AG09319 (cell line): ENCODE results near the gene RARS1.

Source experiments
- DNase-seq: peaks from one replicate; pipeline ENCODE4 v3.0.0-alpha.2; 2010; ENCODE audit warnings: low read depth; ENCODE audit errors: extremely low read depth
- TF ChIP-seq, protein P1 (sequence below): IDR thresholded peaks from 2 replicates; pipeline ENCODE4 v1.5.1; 2011; ENCODE audit warnings: low read depth, mild to moderate bottlenecking, inconsistent platforms, low read length, moderate library complexity

The RARS1 gene

GRCh38 chr5:168553377-168554130 is 67.3 kb downstream of the RARS1 start:
- TF ChIP-seq, protein P1, sequence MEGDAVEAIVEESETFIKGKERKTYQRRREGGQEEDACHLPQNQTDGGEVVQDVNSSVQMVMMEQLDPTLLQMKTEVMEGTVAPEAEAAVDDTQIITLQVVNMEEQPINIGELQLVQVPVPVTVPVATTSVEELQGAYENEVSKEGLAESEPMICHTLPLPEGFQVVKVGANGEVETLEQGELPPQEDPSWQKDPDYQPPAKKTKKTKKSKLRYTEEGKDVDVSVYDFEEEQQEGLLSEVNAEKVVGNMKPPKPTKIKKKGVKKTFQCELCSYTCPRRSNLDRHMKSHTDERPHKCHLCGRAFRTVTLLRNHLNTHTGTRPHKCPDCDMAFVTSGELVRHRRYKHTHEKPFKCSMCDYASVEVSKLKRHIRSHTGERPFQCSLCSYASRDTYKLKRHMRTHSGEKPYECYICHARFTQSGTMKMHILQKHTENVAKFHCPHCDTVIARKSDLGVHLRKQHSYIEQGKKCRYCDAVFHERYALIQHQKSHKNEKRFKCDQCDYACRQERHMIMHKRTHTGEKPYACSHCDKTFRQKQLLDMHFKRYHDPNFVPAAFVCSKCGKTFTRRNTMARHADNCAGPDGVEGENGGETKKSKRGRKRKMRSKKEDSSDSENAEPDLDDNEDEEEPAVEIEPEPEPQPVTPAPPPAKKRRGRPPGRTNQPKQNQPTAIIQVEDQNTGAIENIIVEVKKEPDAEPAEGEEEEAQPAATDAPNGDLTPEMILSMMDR = no peak

DNA sequence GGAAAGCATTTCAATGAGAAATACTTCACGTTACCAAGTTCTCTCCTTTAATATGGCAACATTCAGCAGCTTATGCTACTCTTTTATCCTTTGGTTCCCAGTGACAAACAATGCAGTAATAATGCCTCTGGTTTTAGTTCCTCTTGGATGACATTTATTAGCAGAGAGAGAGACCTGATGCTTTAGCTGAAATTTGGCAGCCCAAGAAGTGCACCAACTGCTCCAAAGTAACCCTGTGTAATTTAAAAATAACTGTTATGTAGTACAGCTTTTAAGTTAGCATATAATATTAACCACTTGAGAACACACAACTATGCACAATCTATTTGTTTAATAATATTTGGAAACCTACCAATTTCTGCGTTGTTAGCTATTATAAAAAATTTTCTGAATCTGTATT is 71.1 kb downstream of the RARS1 start:
- TF ChIP-seq, protein P1 = no peak
- no peak for DNase-seq

More at GRCh38 chr5:168553377-168554130, 67.3 kb downstream of the RARS1 start:
- no peak for DNase-seq

DNA sequence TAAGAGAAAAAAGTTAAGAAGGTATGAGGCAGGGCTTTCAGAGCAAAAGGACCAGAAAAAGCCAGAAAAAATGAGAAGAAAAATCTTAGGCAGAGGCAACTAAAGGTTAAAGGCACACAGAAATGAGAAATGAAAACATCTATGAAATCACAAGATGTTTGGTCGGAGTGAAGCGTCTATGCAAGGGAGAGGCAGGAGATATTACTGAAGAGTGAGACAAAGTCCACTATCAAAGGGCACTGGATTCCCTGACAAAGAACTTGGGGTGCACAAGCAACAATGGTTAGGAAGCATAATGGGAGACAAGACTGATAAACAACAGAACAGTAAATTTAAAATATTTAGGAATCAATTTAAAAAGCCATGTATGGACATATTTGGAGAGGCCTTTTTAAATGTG is 76.0 kb downstream of the RARS1 start:
- TF ChIP-seq, protein P1 = no peak
- DNase-seq = no peak

DNA sequence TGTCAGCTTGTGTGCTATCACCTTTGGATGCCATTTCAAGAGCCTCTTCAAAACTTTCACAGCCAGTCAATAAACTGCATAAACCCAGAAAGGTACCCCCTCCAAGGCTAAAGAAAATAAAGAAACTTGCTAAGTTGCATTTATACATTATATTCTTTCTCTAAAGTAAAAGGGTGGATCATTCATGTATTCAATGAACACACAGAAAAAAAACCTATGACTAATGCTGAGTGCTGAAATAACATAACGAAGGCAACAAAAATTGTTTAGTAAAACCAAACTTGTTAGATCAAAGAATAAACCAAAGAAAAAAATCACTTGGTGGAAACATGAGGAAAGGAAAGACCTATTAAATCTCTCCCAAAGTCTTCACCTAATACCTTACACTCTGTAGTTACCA is 77.7 kb downstream of the RARS1 start:
- TF ChIP-seq, protein P1 = no peak
- DNase-seq = no peak

DNA sequence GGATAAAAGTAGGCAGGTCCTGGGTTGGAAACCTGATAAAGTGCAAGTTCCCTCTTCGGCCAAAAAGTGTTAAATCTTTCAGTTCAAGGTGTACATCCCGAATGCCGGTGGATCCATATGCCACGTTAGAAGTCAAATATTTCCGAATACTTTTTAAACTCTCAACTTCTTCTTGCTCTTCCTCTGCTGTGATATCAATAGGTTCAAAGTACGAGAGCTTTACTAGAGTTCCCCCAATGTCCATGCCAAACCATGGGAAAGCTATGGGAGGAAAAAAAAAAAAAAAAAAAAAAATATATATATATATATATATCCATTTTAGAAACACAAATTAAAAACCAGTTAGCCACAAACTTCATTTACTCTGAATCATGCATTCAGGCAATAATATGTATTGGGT is 82.5 kb downstream of the RARS1 start:
- DNase-seq = no peak
- TF ChIP-seq, protein P1 = no peak
